K562 (cell line): ENCODE data around the gene MCU. TPM values are rescaled to one million over a fixed set of nuclear protein-coding genes. Genes with fewer than 3 reads are reported as not detected.

Experiments used
- ATAC-seq: fragments of 200-7000 bp; cut with Tn5 transposase; 3 replicates; pipeline ENCODE4 v1.9.1; 2020; ENCODE audit warnings: moderate library complexity
- BruUV-seq: library from RNA; stranded (reverse); fragments of 400-500 nt; replicated peaks from 2 replicates; lab custom pipeline; 2021; lab: Mats Ljungman, UMichigan
- CTCF ChIA-PET: fragments of 300-600 bp; formaldehyde crosslinking; extraction: SDS; loops from one replicate; lab custom pipeline; 2021; ENCODE audit warnings: low intra/inter-chr PET ratio; lab: Yijun Ruan, JAX
- POLR2A ChIA-PET: fragments of 300-600, 350-650 bp; sonication (Branson Sonifier 250); formaldehyde crosslinking; extraction: SDS; loops from one replicate; lab custom pipeline; 2021; ENCODE audit warnings: antibody characterized with exemption, inconsistent platforms; lab: Yijun Ruan, JAX
- DNase-seq, 4 experiments: peaks; one replicate each; pipeline versions ENCODE4 v3.0.0 to v3.0.0-alpha.2; 2011 to 2018; ENCODE audit warnings: low spot score in 3 of 4, mixed read lengths in 3 of 4; ENCODE audit errors: extremely low read depth in 1 of 4
- FAIRE-seq: peaks from 2 replicates; lab custom pipeline; 2011; peaks lifted over from hg19 to GRCh38; lab: Jason Lieb, UNC
- H2AFZ ChIP-seq: 2 replicates; pipeline ENCODE4 v1.6.0; 2011; ENCODE audit warnings: low read depth, low read length, control low read depth, inconsistent platforms
- H3K27ac ChIP-seq: fragments of 200-600 bp; 3 replicates; pipeline ENCODE4 v1.8.0; 2011; ENCODE audit warnings: low read depth, mild to moderate bottlenecking, control low read depth, inconsistent platforms, low read length, moderate library complexity, mixed read lengths; ENCODE audit errors: extremely low read depth
- H3K27me3 ChIP-seq, 2 experiments: fragments of 300-600 bp in 1 of 2; 2 replicates in 1 of 2; 3 replicates in 1 of 2; pipeline versions ENCODE4 v1.6.0 to v1.8.0; 2011; ENCODE audit warnings: inconsistent platforms in 2 of 2, low read length in 2 of 2, mild to moderate bottlenecking in 1 of 2, mixed read lengths in 1 of 2, moderate library complexity in 1 of 2; ENCODE audit not compliant: control insufficient read depth in 2 of 2, insufficient read depth in 2 of 2
- H3K36me3 ChIP-seq: fragments of 300-600 bp; 3 replicates; pipeline ENCODE4 v1.8.0; 2011; ENCODE audit warnings: mild to moderate bottlenecking, low read length, inconsistent platforms; ENCODE audit not compliant: control insufficient read depth, insufficient read depth
- H3K4me1 ChIP-seq, 2 experiments: fragments of 200-600 bp in 1 of 2; replicated peaks in 1 of 2; 2 replicates in 1 of 2; 3 replicates in 1 of 2; pipeline versions ENCODE4 v1.5.1 to v1.8.0; 2011; ENCODE audit warnings: inconsistent platforms in 2 of 2, low read length in 2 of 2, mild to moderate bottlenecking in 1 of 2, mixed read lengths in 1 of 2, moderate library complexity in 1 of 2; ENCODE audit not compliant: control insufficient read depth in 2 of 2, insufficient read depth in 2 of 2
- H3K4me2 ChIP-seq: 2 replicates; pipeline ENCODE4 v1.6.1; 2011; ENCODE audit warnings: low read length, control low read depth, inconsistent platforms, mixed read lengths; ENCODE audit not compliant: insufficient read depth
- H3K4me3 ChIP-seq: fragments of 200-600 bp; sonication (generic), shearing (Covaris generic); 2 replicates; pipeline ENCODE4 v1.5.1; 2016; ENCODE audit warnings: control low read depth, inconsistent platforms
- H3K79me2 ChIP-seq: fragments of 200-600 bp; 3 replicates; pipeline ENCODE4 v1.8.0; 2011; ENCODE audit warnings: low read length, inconsistent platforms; ENCODE audit not compliant: control insufficient read depth, insufficient read depth
- H3K9ac ChIP-seq, 2 experiments: 2 replicates each; pipeline versions ENCODE4 v1.6.0 to v1.6.1; 2011; ENCODE audit warnings: low read depth in 2 of 2, low read length in 2 of 2, control low read depth in 1 of 2, inconsistent platforms in 1 of 2, mild to moderate bottlenecking in 1 of 2, mixed read lengths in 1 of 2; ENCODE audit not compliant: insufficient read depth in 1 of 2
- H3K9me1 ChIP-seq: one replicate; pipeline ENCODE4 v1.6.0; 2011; ENCODE audit warnings: inconsistent platforms, mild to moderate bottlenecking, low read length, moderate library complexity; ENCODE audit not compliant: control insufficient read depth, insufficient read depth
- H3K9me3 ChIP-seq: replicated peaks from 2 replicates; pipeline ENCODE4 v1.5.1; 2011; ENCODE audit warnings: low read depth, low read length, inconsistent platforms; ENCODE audit not compliant: control insufficient read depth, insufficient read depth
- H4K20me1 ChIP-seq: replicated peaks from 2 replicates; pipeline ENCODE4 v1.6.1; 2011; ENCODE audit warnings: low read length, inconsistent platforms, mixed read lengths; ENCODE audit not compliant: control insufficient read depth, insufficient read depth
- CHD1 ChIP-seq: fragments of 200-600 bp; sonication (generic); IDR thresholded peaks from one replicate; pipeline ENCODE4 v1.6.1; 2012; ENCODE audit warnings: mild to moderate bottlenecking, moderate library complexity, low read length, inconsistent platforms
- GTF2F1 ChIP-seq: IDR thresholded peaks from 2 replicates; pipeline ENCODE4 v1.6.1; 2011; ENCODE audit warnings: low read depth, low read length, improper control_type of control experiment
- MNT ChIP-seq, 2 experiments: fragments of 450-650 bp; conservative IDR thresholded peaks; 2 replicates each; pipeline ENCODE4 v1.6.1; 2017; ENCODE audit warnings: mild to moderate bottlenecking in 2 of 2, moderate library complexity in 2 of 2
- RB1 ChIP-seq: fragments of 450-650 bp; IDR thresholded peaks from 2 replicates; pipeline ENCODE4 v1.6.1; 2017; ENCODE audit warnings: low read depth, mild to moderate bottlenecking
- SRSF7 ChIP-seq: fragments of 200-400 bp; formaldehyde crosslinking; optimal IDR thresholded peaks from 2 replicates; pipeline ENCODE3; 2017; ENCODE audit warnings: mild to moderate bottlenecking, low read depth, low read length
- ZNF586 ChIP-seq: fragments of 450-650 bp; formaldehyde crosslinking; conservative IDR thresholded peaks from 2 replicates; pipeline ENCODE4 v1.4.0; 2020; ENCODE audit warnings: mild to moderate bottlenecking, moderate library complexity
- ZSCAN32 ChIP-seq: fragments of 450-650 bp; formaldehyde crosslinking; IDR thresholded peaks from 2 replicates; pipeline ENCODE4 v1.4.0; 2020; ENCODE audit warnings: mild to moderate bottlenecking, moderate library complexity
- ZZZ3 ChIP-seq: fragments of 450-650 bp; IDR thresholded peaks from 2 replicates; pipeline ENCODE4 v1.6.1; 2016; ENCODE audit warnings: antibody characterized with exemption, mild to moderate bottlenecking, moderate library complexity
- WGBS: fragments of 100-300 bp; shearing (Covaris generic); methylation state at CpG from one replicate; pipeline ENCODE4 v1.1.6; 2016; ENCODE audit warnings: low coverage, mixed read lengths; ENCODE audit not compliant: insufficient coverage; ENCODE audit errors: missing lambda C conversion rate; 5-methylcytosine and 5-hydroxymethylcytosine counted together
- in situ Hi-C: fragments of 300-500 bp; cut with MboI; formaldehyde crosslinking; loops from 4 replicates; pipeline ENCODE4 v1.15.0; 2018; ENCODE audit warnings: inconsistent platforms, mixed read lengths
- intact Hi-C: fragments of 100-400 bp; cut with micrococcal nuclease; formaldehyde crosslinking; loops from 2 replicates; pipeline ENCODE4 v1.14.2; 2022
- polyA plus RNA-seq, 8 experiments: library from polyadenylated mRNA; depleted of rRNA in 4 of 8; stranded (reverse) in 5 of 8; unstranded in 3 of 8; fragments of >200 nt; fragmentation: Nextera tagmentation in 2 of 8; fragmentation: Illumina TruSeq in 1 of 8; extraction: Ambion mirVana in 2 of 8; extraction: Trizol in 1 of 8; gene quantifications; 2 replicates each; pipeline versions ENCODE4 v1.2.1 to v1.2.3, GENCODE V29; 2011 to 2014; ENCODE audit warnings: inconsistent platforms in 1 of 8, missing spikeins in 1 of 8
- total RNA-seq, 7 experiments: library from RNA; depleted of rRNA in 6 of 7; stranded (reverse); fragments of >200 nt in 6 of 7; fragmentation: Illumina TruSeq in 2 of 7; extraction: Trizol in 2 of 7; gene quantifications; 2 replicates each; pipeline versions ENCODE4 v1.2.1 to v1.2.3, GENCODE V29; 2011 to 2021; ENCODE audit warnings: low replicate concordance in 1 of 7

The MCU gene
- total and polyA plus RNA-seq, 9 of the 15 experiments (the other 6 are each of a cell fraction or from before 2014, with no cell fraction given), result 8.2 to 88.8 (median 21.3) TPM

GRCh38 chr10:72720814-72721660, 29.1 kb downstream of the MCU start:
- H4K20me1 ChIP-seq, result no peaks in the 10 kb centered on the region
- no peak overlapping the region for H3K4me3 ChIP-seq
- H3K27me3 ChIP-seq, result no peaks in the 10 kb centered on the region
- peaks cover 4% of the 10 kb centered on the region; the same call in 2 of the 3 replicates for H3K36me3 ChIP-seq
- ChIA-PET CTCF (no interaction called here), POLR2A (interaction anchor here (2.3 kb wide), 1 partner anchor 8 kb away, joined by 9 read pairs; no protein-coding TSS in a partner anchor)
- WGBS, result 67% methylated on average over 4 of the region's 4 CpGs
- ATAC-seq, result no peak
- H3K9me3 ChIP-seq, result no peaks in the 10 kb centered on the region
- no peaks in the 10 kb centered on the region for H3K79me2 ChIP-seq
- intact Hi-C loops, result no loop called here
- H3K9me1 ChIP-seq, result no peaks in the 10 kb centered on the region
- no peak overlapping the region for H3K4me2 ChIP-seq
- BruUV-seq, result no TSS peak
- TF ChIP-seq CHD1, result no peak
- TF ChIP-seq SRSF7, result no peak
- TF ChIP-seq ZZZ3, result no peak
- no peak overlapping the region for H2AFZ ChIP-seq
- H3K4me1 ChIP-seq, result no peaks in the 10 kb centered on the region
- no peak for DNase-seq
- FAIRE-seq, result no peak
- in situ Hi-C loops, result no loop called here
- H3K27ac ChIP-seq, result no peak overlapping the region
- no peak overlapping the region for H3K9ac ChIP-seq

GRCh38 chr10:72727130-72727529, 35.2 kb downstream of the MCU start:
- Histone ChIP-seq H3K27me3 (no peaks in the 10 kb centered on the region), H3K4me3 (no peak overlapping the region), H3K9me1 (no peaks in the 10 kb centered on the region), H3K36me3 (no peaks in the 10 kb centered on the region), H4K20me1 (no peaks in the 10 kb centered on the region), H3K4me1 (peaks cover 0 to 17% of the 10 kb centered on the region in 2 experiments; a peak in 2 of 5 replicates), H3K4me2 (no peak overlapping the region), H3K9ac (no peak overlapping the region), H3K79me2 (no peaks in the 10 kb centered on the region), H3K27ac (no peak overlapping the region), H3K9me3 (no peaks in the 10 kb centered on the region), H2AFZ (no peak overlapping the region)
- no TSS peak for BruUV-seq
- FAIRE-seq (no peak), DNase-seq (no peak), ATAC-seq (no peak)
- CTCF ChIA-PET, result no interaction called here
- in situ Hi-C loops, result no loop called here
- TF ChIP-seq ZNF586 (CRISPR knock-in tag) (no peak), MNT (conservative IDR thresholded peaks at IDR 0.05) (no peak), GTF2F1 (no peak), ZSCAN32 (CRISPR knock-in tag) (no peak), RB1 (no peak)
- POLR2A ChIA-PET, result interaction anchor here (1.2 kb wide), 1 partner anchor 13 kb away, joined by 3 read pairs; no protein-coding TSS in a partner anchor
- intact Hi-C loops, result no loop called here
- 42% methylated on average over 2 of the region's 2 CpGs for WGBS
